Neuron (in vitro differentiated cells): ENCODE data around the gene TMEM45B.
"Not testable (repeated sequence)": the region's sequence is repeated elsewhere in the genome, so short reads cannot be mapped to it uniquely, and the experiment has no call there.

Experiments used
- H2AFZ ChIP-seq: one replicate; pipeline ENCODE4 v1.6.1; 2013; ENCODE audit warnings: low read depth, mild to moderate bottlenecking, inconsistent platforms, low read length, moderate library complexity
- H3K27me3 ChIP-seq: one replicate; pipeline ENCODE4 v1.6.1; 2013; ENCODE audit warnings: low read length; ENCODE audit not compliant: insufficient read depth
- H3K36me3 ChIP-seq: one replicate; pipeline ENCODE4 v1.6.1; 2013; ENCODE audit warnings: low read length; ENCODE audit not compliant: insufficient read depth
- H3K4me1 ChIP-seq: one replicate; pipeline ENCODE4 v1.6.1; 2013; ENCODE audit warnings: low read length; ENCODE audit not compliant: insufficient read depth
- H3K4me3 ChIP-seq: 2 replicates; pipeline ENCODE4 v1.5.1; 2013; ENCODE audit warnings: mild to moderate bottlenecking, low read length, moderate library complexity
- H3K9me3 ChIP-seq: one replicate; pipeline ENCODE4 v1.6.1; 2013; ENCODE audit warnings: low read length

Gene TMEM45B

GRCh38 chr11:129847361-129847760 lies 31.7 kb downstream of the TMEM45B start:
- not testable (repeated sequence) for H3K27me3 ChIP-seq, H3K9me3 ChIP-seq, H3K36me3 ChIP-seq, H2AFZ ChIP-seq, H3K4me3 ChIP-seq, H3K4me1 ChIP-seq

- Histone ChIP-seq H3K9me3 (no peaks in the 10 kb centered on the region), H3K4me1 (no peaks in the 10 kb centered on the region), H3K27me3 (no peaks in the 10 kb centered on the region), H3K4me3 (no peak overlapping the region), H3K36me3 (no peaks in the 10 kb centered on the region), H2AFZ (no peak overlapping the region)
Measured at GRCh38 chr11:129849447-129850130, 33.9 kb downstream of the TMEM45B start.

GRCh38 chr11:129852125-129852740 lies 36.6 kb downstream of the TMEM45B start:
- Histone ChIP-seq H3K4me3 (no peak overlapping the region), H2AFZ (no peak overlapping the region), H3K9me3 (no peaks in the 10 kb centered on the region), H3K27me3 (no peaks in the 10 kb centered on the region), H3K36me3 (peaks cover under 1% of the 10 kb centered on the region), H3K4me1 (no peaks in the 10 kb centered on the region)

GRCh38 chr11:129853518-129854231 lies 38.0 kb downstream of the TMEM45B start:
- Histone ChIP-seq H2AFZ (no peak overlapping the region), H3K27me3 (no peaks in the 10 kb centered on the region), H3K4me1 (no peaks in the 10 kb centered on the region), H3K9me3 (no peaks in the 10 kb centered on the region), H3K36me3 (peaks cover 6% of the 10 kb centered on the region), H3K4me3 (no peak overlapping the region)

GRCh38 chr11:129854232-129854805 lies 38.7 kb downstream of the TMEM45B start:
- H3K4me3 ChIP-seq, result no peak overlapping the region
- H3K9me3 ChIP-seq, result no peaks in the 10 kb centered on the region
- H3K36me3 ChIP-seq, result peaks cover 8% of the 10 kb centered on the region
- H3K27me3 ChIP-seq, result no peaks in the 10 kb centered on the region
- no peaks in the 10 kb centered on the region for H3K4me1 ChIP-seq
- H2AFZ ChIP-seq, result no peak overlapping the region

- no peaks in the 10 kb centered on the region for H3K9me3 ChIP-seq
- no peak overlapping the region for H3K4me3 ChIP-seq
- no peaks in the 10 kb centered on the region for H3K4me1 ChIP-seq
- H3K36me3 ChIP-seq, result peaks cover 13% of the 10 kb centered on the region
- H3K27me3 ChIP-seq, result no peaks in the 10 kb centered on the region
- no peak overlapping the region for H2AFZ ChIP-seq
Measured at GRCh38 chr11:129855086-129855485, 39.4 kb downstream of the TMEM45B start.

GRCh38 chr11:129856036-129856435 lies 40.4 kb downstream of the TMEM45B start:
- Histone ChIP-seq H3K36me3 (peaks cover 20% of the 10 kb centered on the region), H3K27me3 (no peaks in the 10 kb centered on the region), H3K4me1 (no peaks in the 10 kb centered on the region), H3K9me3 (no peaks in the 10 kb centered on the region), H3K4me3 (no peak overlapping the region), H2AFZ (no peak overlapping the region)

- Histone ChIP-seq H3K36me3 (peaks cover 60% of the 10 kb centered on the region), H3K9me3 (peaks cover 4% of the 10 kb centered on the region), H3K4me3 (no peak overlapping the region), H3K27me3 (no peaks in the 10 kb centered on the region), H2AFZ (no peak overlapping the region), H3K4me1 (peaks cover 10% of the 10 kb centered on the region)
Measured at GRCh38 chr11:129861702-129862522, 46.3 kb downstream of the TMEM45B start.

- H3K36me3 ChIP-seq, result peaks cover 73% of the 10 kb centered on the region
- H2AFZ ChIP-seq, result no peak overlapping the region
- peaks cover 4% of the 10 kb centered on the region for H3K9me3 ChIP-seq
- peaks cover 10% of the 10 kb centered on the region for H3K4me1 ChIP-seq
- no peaks in the 10 kb centered on the region for H3K27me3 ChIP-seq
- no peak overlapping the region for H3K4me3 ChIP-seq
Measured at GRCh38 chr11:129864811-129865210, 49.2 kb downstream of the TMEM45B start.

- Histone ChIP-seq H3K9me3 (peaks cover 4% of the 10 kb centered on the region), H3K27me3 (no peaks in the 10 kb centered on the region), H2AFZ (no peak overlapping the region), H3K4me3 (no peak overlapping the region), H3K36me3 (peaks cover 75% of the 10 kb centered on the region), H3K4me1 (peaks cover 10% of the 10 kb centered on the region)
Measured at GRCh38 chr11:129865701-129866100, 50.1 kb downstream of the TMEM45B start.

- no peaks in the 10 kb centered on the region for H3K27me3 ChIP-seq
- no peak overlapping the region for H3K4me3 ChIP-seq
- H3K36me3 ChIP-seq, result peaks cover 76% of the 10 kb centered on the region
- peaks cover 4% of the 10 kb centered on the region for H3K9me3 ChIP-seq
- H2AFZ ChIP-seq, result no peak overlapping the region
- peaks cover 10% of the 10 kb centered on the region for H3K4me1 ChIP-seq
Measured at GRCh38 chr11:129866311-129866710, 50.7 kb downstream of the TMEM45B start.

GRCh38 chr11:129868626-129869025 lies 53.0 kb downstream of the TMEM45B start:
- H3K4me1 ChIP-seq, H3K4me3 ChIP-seq, H2AFZ ChIP-seq, H3K27me3 ChIP-seq, H3K9me3 ChIP-seq: not testable (repeated sequence)
- peaks cover 92% of the 10 kb centered on the region for H3K36me3 ChIP-seq
